Left ventricle myocardium inferior (tissue), 1 donor: ENCODE data around the gene RAD51B. TPM values are rescaled to one million over a fixed set of nuclear protein-coding genes. Genes with fewer than 3 reads are reported as not detected.

ENCODE experiments used
- DNase-seq: peaks from one replicate; pipeline ENCODE4 v3.0.0-alpha.2; 2020
- H3K27ac ChIP-seq: fragments of 200-600 bp; replicated peaks from 2 replicates; pipeline ENCODE4 v1.8.0; 2021
- H3K27me3 ChIP-seq: fragments of 200-600 bp; 2 replicates; pipeline ENCODE4 v1.8.0; 2021; ENCODE audit warnings: low read depth
- H3K36me3 ChIP-seq: fragments of 200-600 bp; 2 replicates; pipeline ENCODE4 v1.8.0; 2021
- H3K4me1 ChIP-seq: fragments of 200-600 bp; 2 replicates; pipeline ENCODE4 v1.8.0; 2021
- H3K4me3 ChIP-seq: fragments of 200-600 bp; 2 replicates; pipeline ENCODE4 v1.8.0; 2021; ENCODE audit warnings: mild to moderate bottlenecking, moderate library complexity
- H3K9me3 ChIP-seq: fragments of 200-600 bp; replicated peaks from 2 replicates; pipeline ENCODE4 v1.8.0; 2021
- intact Hi-C: fragments of 100-400 bp; cut with micrococcal nuclease; formaldehyde crosslinking; loops from one replicate; pipeline ENCODE4 v1.11.0; 2022
- total RNA-seq: library from RNA; stranded (reverse); fragmentation: NEBNext Ultra II Directional; extraction: Animal tissue kit (Norgen Biotek cat#: 25700); gene quantifications from one replicate; pipeline ENCODE4 v1.2.1, GENCODE V29; 2021
- TF ChIP-seq, protein P1 (sequence below): fragments of 200-600 bp; IDR thresholded peaks from 2 replicates; pipeline ENCODE4 v1.8.0; 2021; ENCODE audit warnings: antibody characterized with exemption, mild to moderate bottlenecking, borderline replicate concordance
- donor health status: DM: no; HTN: yes; CAD: no; lungs with severe emphysema.

Gene RAD51B
- total RNA-seq, 1 donor from 2014 or later, result 2.4 TPM

DNA sequence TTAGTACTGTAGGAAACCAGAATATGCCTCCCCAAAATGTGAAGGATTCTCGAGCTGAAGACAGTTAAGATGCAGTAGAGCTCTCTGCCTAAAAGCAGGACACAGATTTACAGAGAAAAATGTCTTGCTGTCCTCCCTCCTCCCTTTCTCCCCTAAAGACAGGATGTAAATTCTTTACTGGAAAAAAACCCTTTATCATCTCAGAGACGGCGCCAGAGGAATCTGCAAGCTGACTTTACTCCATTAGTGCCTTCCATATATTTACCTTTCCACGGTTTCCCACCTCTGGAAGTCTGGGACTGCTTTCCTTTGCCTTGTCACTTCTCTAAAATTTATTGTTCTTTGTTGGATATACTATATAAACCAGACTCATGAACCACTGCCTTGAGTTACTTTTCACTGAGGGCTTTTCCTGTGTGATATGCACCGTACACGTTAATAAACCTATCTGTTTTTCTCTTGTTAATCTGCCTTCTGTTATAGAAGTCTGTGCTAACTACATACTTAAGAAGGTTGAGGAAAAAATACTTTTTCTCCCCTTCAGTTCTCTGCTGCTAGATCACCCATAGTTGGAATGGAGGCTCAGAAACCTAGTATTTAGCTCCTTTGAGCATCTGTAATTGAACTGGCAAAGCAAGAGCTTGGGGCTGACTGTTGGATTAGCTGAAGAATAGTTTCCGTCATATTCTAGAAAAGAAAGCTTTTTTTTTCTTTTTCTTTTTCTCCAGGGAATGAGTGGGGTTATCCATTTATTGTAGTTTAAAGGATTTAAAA is 99.9 kb downstream of the RAD51B start:
- TF ChIP-seq, protein P1, sequence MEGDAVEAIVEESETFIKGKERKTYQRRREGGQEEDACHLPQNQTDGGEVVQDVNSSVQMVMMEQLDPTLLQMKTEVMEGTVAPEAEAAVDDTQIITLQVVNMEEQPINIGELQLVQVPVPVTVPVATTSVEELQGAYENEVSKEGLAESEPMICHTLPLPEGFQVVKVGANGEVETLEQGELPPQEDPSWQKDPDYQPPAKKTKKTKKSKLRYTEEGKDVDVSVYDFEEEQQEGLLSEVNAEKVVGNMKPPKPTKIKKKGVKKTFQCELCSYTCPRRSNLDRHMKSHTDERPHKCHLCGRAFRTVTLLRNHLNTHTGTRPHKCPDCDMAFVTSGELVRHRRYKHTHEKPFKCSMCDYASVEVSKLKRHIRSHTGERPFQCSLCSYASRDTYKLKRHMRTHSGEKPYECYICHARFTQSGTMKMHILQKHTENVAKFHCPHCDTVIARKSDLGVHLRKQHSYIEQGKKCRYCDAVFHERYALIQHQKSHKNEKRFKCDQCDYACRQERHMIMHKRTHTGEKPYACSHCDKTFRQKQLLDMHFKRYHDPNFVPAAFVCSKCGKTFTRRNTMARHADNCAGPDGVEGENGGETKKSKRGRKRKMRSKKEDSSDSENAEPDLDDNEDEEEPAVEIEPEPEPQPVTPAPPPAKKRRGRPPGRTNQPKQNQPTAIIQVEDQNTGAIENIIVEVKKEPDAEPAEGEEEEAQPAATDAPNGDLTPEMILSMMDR, result no peak
- DNase-seq, result no peak
- intact Hi-C loops, result no loop called here
- Histone ChIP-seq H3K36me3 (no peaks in the 10 kb centered on the region), H3K4me3 (no peak overlapping the region), H3K4me1 (no peaks in the 10 kb centered on the region), H3K27me3 (no peaks in the 10 kb centered on the region), H3K27ac (no peak overlapping the region), H3K9me3 (no peaks in the 10 kb centered on the region)

DNA sequence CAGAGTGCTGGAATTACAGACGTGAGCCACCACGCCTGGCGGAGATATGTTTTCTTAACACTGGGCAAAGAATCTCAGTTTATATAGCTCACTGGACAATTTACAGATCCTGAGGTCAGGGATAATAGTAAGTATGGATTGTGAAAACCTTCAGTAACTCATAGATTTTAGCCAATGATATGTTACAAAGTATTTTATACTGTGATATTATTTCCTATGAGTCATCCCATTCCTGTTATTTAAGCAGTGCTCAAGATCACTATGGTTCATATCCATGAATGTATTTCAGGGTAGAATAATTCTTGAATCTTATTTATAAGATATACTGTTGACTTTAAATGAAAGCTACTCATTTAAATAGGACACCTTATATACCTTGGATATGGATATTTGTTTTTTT is 107.2 kb downstream of the RAD51B start:
- TF ChIP-seq, protein P1, result no peak
- intact Hi-C loops, result no loop called here
- Histone ChIP-seq H3K9me3 (peaks cover 53% of the 10 kb centered on the region), H3K36me3 (peaks cover 6% of the 10 kb centered on the region), H3K4me1 (no peaks in the 10 kb centered on the region), H3K27ac (no peak overlapping the region), H3K4me3 (no peak overlapping the region), H3K27me3 (no peaks in the 10 kb centered on the region)
- no peak for DNase-seq

- DNase-seq, result no peak
- intact Hi-C loops, result no loop called here
- no peak overlapping the region for H3K4me3 ChIP-seq
- H3K4me1 ChIP-seq, result no peaks in the 10 kb centered on the region
- TF ChIP-seq, protein P1, result no peak
- peaks cover 6% of the 10 kb centered on the region for H3K36me3 ChIP-seq
- H3K27me3 ChIP-seq, result no peaks in the 10 kb centered on the region
- peaks cover 53% of the 10 kb centered on the region for H3K9me3 ChIP-seq
- H3K27ac ChIP-seq, result no peak overlapping the region
Observed at GRCh38 chr14:67927244-67927643, 107.7 kb downstream of the RAD51B start.

DNA sequence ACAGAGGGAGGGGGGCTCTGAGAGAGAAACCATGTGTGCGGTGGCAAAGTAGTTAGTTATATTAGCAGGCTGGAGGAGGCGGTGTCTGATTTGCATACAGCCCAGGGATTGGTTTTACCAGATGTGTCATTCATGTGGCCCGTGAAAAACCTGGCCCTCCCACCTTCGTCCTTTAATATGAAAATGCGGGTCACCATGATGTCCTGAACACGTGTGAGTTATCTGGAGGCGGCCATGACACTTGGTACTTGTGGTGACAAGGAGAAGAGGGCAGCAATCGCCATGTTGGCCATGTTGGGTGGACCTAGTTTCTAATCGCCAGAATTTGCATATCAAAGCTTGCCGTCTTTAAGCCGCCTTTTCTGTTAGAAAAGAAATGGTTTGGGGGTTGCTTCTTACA is 108.8 kb downstream of the RAD51B start:
- Histone ChIP-seq H3K27ac (no peak overlapping the region), H3K27me3 (no peaks in the 10 kb centered on the region), H3K4me3 (no peak overlapping the region), H3K4me1 (peaks cover 2% of the 10 kb centered on the region), H3K36me3 (peaks cover 6% of the 10 kb centered on the region), H3K9me3 (peaks cover 53% of the 10 kb centered on the region)
- intact Hi-C loops, result no loop called here
- DNase-seq, result no peak
- TF ChIP-seq, protein P1, result no peak

GRCh38 chr14:67932708-67933246 is 113.2 kb downstream of the RAD51B start:
- Histone ChIP-seq H3K36me3 (no peaks in the 10 kb centered on the region), H3K27me3 (no peaks in the 10 kb centered on the region), H3K4me3 (no peak overlapping the region), H3K9me3 (peaks cover 36% of the 10 kb centered on the region), H3K4me1 (peaks cover 32% of the 10 kb centered on the region), H3K27ac (no peak overlapping the region)
- intact Hi-C loops, result no loop called here
- DNase-seq, result no peak
- TF ChIP-seq, protein P1, result no peak
